GM18499 (cell line): ENCODE results near the gene MLPH.

Source experiments
- ATAC-seq: cut with Tn5 transposase; IDR thresholded peaks from one replicate; pipeline ENCODE4 v1.9.1; 2021; ENCODE audit warnings: moderate number of reproducible peaks; ENCODE audit not compliant: insufficient read depth, unreplicated experiment

Gene MLPH, protein sequence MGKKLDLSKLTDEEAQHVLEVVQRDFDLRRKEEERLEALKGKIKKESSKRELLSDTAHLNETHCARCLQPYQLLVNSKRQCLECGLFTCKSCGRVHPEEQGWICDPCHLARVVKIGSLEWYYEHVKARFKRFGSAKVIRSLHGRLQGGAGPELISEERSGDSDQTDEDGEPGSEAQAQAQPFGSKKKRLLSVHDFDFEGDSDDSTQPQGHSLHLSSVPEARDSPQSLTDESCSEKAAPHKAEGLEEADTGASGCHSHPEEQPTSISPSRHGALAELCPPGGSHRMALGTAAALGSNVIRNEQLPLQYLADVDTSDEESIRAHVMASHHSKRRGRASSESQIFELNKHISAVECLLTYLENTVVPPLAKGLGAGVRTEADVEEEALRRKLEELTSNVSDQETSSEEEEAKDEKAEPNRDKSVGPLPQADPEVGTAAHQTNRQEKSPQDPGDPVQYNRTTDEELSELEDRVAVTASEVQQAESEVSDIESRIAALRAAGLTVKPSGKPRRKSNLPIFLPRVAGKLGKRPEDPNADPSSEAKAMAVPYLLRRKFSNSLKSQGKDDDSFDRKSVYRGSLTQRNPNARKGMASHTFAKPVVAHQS

DNA sequence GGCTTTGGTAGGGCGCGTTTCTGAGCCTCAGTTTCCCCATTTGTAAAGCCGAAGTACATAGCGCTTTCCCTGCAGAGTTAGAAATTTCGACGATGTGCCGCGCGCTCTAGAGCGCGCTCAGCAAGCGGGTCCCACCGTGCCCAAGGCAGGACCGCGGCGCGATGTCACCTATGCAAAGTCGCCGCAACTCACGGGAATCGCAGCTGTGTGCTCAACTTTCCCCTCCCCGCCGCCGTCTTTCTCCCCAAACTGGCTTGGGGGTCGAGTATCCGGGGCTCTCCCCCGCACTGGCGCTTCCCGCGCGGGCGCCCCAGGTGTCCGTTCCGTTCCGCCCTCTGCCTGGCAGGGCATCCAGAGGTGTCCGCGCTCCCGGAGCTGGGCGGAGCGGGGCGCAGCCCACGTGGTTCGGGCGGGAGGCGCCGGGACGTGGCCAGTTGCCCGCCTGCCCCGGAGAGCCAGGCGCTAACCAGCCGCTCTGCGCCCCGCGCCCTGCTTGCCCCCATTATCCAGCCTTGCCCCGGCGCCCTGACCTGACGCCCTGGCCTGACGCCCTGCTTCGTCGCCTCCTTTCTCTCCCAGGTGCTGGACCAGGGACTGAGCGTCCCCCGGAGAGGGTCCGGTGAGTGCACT lies at the start of gene MLPH:
Gene MLPH, plus strand, starts transcription at position 433 of the 630 bp plus-strand sequence. CDS start 6,176 bp downstream, outside the sequence.
- ATAC-seq = no peak

DNA sequence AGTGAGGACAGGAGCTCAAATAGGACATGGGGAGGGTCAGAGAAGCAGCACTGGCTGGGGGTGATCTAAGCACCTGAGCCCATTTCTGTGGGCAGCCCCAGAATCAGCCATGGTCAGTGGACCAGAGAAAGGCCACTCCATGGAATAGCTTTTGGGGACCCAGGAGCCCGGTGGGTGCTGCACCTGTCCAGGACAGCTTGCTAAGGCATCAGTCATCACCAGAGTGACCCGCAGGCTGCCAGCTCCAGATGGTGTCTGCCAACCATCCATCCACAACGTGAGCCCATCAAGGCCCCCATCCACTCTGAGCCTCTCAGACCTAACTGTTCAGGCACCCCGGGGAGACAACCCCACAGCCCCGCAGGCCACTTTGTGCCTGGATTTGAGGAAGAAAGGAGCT lies 49.5 kb upstream of the MLPH start:
- no peak for ATAC-seq

DNA sequence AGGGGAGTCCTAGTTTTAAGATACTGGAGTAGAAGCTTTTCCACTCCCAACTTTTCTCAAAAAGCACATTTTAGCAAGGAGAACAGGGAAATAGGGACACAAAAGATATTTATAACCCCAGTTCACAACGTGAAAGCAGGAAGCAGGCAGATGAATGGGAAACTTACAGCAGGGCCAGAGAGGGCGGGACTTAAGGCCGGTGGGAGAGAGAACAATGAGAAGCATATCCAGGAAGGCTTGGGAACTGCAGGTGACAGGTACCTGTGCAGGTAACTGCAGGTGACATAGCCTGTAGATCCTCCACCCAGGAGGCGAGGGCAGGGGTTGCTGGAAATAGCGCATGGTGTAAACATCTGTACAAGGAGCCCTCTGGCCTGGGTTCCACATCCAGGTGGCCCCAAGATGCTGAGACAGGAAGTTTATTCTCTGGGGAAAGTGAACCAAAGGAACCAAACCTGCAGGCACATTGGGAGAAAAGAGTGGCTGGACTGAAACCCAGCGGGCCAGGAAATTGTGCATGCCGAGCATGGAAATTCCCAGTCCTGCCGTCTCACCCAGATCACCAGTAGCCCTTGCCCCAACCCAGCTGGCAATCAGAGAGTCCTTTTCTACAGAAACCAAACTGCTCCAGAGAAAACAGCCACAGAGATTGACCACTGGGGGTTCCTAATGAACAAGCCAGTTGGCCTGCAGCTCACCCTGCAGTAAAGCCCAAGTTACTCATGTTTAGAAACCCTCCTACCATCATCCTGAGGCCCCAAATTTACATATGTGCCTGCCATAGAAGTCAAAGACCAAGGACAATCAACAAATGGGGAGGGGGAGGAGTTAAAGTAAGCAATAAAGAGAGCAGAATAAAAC lies 48.7 kb upstream of the MLPH start:
- no peak for ATAC-seq

DNA sequence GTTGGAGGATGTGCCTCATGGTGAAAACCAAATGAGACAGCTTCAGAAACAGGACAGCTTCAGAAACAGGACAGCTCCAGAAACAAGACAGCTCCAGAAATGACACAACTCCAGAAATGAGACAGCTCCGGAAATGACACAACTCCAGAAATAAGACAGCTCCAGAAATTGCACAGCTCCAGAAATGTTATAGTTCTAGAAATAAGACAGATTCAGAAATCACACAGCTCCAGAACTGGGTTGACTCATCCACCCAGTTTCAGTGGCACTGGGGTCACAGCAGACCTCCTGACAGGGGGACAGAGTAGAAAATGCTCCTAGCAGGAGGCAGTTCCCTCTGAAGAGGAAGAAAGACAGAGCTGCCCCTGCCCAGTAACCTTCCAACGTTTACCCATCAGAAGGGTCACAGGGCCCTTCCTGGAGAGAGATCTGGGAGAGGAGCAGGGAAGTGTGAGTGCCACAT lies 46.2 kb upstream of the MLPH start:
- no peak for ATAC-seq

DNA sequence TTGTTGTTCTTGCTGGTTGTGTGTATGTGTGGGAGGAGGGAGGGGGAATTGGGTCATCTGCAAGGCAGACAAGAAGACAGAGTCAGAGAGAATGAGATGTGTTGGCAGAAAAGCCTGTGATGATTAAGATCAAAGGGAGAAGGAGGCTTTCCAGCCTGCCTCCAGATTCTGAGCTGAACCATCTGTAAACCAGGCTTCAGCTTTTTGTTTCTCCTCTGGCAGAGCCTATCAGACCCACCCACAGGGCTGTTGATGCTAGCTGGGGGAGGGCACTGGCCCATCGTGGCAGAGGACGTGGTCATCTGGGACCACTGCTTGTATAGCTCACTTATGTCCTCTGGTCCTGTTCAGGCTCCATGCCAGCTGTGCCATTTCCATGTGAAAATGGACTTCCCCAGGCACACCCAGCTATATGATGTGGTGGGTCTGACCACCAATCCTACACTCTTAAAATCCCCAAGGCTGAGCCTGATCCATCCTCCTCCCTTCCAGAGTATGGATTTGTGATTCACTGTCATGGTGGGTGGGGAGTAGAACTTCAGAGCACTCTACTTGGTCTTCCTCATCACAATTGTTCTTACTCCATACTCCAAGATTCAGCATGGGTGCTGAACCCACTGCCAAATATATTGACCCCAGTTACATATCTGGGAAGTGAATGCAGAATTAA lies 45.3 kb upstream of the MLPH start:
- no peak for ATAC-seq

DNA sequence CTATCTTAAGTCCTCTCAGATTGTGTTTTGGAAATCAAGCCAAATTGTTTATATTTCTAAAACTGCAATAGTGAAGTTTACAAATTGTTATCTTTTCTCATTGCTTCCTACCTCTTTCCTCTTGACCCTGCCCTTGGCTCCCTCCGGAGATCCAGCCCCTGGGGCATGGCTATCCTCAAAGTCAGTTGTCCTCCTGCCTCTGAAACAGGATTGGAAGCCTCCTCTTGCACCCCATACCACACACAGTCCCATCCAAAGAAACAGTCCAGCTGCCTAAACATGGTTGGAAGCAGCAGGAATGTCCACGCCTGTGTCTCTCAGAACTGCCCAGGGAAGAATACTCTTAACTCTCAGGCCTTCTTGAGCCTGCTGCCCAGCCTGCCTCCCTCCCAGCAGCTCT lies 43.0 kb upstream of the MLPH start:
- ATAC-seq = no peak

DNA sequence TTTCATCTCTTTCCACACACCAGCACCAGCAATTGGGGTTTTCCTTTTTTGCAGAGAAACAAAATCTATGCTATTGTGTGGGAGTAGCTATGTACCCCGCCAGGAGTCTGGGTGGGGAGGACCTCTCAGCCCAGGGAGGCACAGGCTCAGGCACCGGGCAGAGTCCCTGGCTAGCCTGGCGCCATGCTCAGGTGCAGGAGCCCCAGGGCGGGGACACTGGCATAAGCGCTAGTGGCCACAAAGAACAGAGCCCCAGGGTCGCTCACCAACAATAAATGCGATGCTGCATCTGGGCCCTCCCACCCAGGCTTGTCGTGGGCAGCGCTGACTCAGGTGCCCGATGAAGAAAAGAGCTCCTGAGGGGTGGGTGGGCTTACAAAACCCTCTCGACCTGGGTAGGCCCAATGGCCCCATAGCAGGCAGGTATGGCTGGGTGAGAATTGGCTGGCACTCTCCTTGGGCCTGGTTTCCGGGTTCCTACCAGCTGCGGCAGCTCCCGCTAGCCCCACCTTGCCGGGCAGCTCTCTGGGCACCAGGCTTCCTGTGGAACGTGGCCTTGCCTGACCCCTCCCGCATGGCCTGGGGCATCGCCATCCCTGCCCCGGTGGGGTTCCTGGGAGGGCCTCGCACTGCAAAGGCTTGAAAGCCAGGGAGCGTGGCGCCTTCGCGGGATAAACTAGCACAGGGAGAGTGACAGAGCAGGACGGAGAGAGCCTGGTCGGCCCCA lies 41.3 kb upstream of the MLPH start:
- no peak for ATAC-seq

DNA sequence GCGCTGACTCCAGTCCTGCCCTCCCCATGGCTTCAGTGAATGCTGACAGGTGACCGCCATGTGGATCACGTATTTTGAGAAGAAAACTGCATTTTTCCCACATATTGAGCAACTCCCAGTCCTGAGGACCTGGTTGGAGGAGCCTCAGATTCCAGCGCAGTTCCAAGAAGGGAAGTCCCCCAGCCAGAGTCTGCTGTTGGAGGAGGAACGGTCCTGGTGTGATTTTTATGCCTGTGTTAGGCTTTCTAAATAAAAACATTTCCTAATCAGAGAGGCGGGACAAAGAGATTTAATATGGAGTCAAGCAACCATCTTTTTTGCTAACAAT lies 40.7 kb upstream of the MLPH start:
- no peak for ATAC-seq

DNA sequence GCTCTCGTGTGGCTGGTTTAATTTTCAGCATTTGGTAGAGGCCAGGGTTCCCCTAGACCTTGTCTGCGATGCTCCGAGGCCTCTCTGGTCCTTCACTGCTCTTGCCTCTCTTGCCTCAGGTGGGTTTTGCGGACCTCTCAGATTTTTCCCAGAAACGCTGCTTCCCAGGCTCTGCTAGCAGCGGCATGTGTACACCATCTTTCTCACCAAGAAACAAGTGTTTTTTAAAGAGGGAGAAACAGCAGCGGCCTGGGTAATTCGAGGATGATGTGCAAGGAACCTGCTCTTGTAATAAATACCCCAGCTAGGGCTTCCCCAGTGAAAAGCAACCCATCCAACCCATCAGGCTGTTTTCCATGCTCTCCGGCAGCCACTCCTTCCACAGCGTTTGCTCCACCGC lies 39.6 kb upstream of the MLPH start:
- no peak for ATAC-seq

DNA sequence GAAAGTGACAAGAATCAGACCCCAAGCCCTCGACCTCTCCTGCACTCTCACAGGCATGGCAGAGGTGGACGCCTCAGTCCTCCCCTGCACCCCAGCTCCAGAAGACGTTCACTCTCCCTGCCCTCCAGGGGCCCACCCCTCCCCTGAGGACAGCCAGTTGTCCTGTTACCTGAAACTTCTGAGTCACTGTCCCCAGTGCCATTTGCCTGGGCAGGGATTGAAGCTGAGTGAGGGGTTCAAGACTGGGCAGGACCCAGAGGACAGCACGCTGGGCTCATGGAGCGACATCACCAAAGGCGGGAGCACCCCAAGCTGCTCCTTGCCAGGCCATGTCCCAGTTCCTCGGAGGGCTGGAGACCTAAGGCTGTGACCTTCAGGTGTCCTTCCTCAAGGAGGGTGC lies 38.9 kb upstream of the MLPH start:
- ATAC-seq = no peak

DNA sequence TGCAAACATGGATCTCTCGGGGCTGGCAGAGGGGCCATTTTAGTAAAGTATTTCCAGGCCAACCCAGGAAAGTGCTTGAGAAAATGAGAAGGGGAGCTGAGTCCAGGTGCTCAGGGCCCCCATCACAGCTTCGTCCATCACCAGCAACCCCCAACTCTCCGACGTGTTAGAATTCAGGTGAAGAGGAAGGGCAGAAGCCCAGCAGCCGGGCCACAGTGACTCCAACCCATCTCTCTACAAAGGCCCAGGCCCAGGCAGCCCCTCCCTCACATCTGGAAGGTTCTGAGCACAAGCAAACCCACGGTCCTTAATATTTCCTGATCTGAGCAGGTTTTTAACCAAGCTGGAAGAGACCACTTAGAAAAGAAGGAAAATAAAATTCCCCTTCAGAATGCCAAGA lies 38.4 kb upstream of the MLPH start:
- ATAC-seq = no peak

DNA sequence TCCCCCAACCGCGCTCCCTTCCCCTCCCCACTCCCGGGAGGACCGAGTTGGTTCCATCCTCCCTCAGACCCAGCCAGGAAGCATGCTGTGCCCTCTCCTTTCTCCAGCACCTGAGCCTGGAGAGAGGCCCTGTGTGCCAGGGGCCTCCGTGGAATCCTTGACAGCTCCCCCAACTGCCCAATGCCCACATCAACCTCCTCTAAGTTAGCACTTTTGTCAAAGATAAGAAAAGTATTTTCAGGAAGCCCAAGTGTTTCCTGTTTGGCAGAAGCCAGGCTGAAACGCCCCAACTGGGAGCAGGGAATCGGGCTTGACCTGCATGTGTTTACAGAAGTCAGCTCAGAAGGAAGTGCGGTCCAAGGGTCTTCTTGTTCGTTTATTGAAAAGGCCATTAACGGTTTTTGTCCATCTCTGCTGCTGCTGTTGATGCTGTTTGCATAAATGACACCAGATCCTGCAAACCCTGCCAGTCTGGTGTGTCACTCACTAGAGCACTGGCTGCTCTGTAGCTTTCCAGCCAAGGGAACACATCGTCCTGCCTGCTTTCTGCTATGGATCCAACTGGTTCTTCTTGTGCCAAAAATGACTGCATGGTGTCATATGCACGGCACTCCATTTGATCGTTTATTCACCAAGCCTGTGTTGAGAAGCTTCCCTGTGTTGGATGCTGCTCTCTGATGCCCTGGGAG lies 37.7 kb upstream of the MLPH start:
- no peak for ATAC-seq

DNA sequence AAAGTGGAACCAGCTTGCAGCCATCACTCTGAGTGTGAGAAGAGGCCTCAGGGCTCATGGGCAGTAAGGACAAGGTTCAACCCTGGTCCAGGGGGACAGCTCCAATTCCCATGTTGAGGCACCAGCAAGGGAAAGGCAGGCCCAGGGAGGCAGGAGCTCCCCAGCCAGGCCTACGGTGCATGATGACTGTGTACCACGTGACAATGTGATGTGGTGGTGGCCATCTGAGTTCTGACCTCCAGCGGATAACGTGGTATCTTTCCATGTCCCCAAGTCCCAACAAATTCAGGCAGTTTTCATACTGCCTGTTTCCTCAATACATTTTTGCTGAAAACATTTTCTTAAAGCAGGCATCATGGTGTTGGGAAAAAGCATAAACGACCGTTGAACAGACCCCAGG lies 36.9 kb upstream of the MLPH start:
- no peak for ATAC-seq

DNA sequence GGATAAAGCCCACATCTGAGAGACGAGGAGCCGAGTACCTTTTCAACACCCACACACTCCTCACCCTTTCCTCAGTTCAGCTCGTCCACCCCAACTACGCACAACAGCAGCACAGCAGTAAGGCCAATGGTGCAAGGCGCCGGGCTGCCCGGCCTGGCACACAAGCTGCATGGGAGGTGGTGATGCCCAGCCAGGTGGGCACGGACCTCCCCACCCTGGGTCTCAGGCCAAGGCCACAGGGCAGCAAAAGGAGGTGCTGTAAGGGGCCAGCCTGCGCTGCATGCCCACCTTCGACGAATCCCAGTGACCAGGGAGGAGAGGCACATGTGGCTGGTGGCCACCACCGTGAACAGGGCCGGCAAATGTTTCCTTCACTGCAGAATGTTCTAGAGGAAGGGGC lies 36.5 kb upstream of the MLPH start:
- no peak for ATAC-seq

DNA sequence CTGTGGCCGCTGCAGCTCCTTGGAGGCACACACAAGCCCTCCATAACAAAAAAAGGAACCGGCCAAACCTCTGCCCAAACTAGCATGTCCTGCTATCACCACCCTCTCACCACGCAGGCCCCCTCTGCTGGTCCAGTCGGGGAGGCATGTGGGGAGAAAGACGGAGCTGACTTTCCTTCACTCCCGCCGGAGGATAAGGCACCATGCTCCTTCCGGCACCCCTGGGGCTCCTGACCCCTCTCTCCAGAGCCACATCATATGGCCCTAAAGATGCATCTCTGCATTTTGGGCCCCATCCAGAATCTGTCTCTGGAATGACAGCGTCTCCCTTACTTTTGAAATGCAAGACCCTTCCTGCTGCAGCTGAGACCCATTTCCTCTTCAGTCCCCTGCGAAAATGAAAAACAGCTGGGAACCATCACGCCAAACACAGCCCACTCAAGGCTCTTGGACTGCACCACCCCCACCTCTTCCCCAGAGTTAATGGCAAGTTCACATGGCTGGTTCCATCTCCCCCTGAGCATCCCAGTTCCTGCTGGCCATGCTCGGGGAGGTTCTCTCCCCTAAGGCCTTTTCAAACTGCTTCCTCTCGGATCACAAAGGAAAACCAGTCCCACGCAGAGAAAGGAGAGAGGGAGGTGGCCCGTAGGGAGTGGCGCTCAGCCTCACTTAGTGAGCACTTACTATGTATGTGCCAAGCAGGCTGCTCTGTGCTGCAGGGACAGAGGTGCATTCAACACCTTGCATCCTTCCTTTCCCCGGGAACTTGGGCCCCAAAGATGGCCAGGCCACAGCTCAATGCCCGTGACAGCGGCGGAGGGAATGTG lies 35.2 kb upstream of the MLPH start:
- no peak for ATAC-seq

DNA sequence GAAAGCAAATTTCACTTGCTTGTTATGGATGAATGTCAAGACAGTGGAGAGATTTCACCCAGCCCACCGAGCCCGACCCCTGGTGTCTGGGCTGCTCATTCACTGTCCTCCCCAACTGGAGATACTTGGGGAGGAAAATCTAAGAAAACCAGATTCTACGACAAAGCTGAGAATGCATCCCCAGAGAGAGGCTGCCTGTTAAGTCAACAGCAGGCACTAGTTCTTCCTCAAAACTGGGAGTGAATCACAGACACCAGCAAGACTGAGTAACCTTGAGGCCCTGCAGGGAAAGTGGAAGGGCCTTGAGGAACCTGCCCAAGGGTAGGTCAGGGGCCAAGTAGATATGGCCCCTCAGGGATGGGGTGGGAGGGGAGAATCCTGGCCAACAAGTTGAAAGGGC lies 34.2 kb upstream of the MLPH start:
- no peak for ATAC-seq

DNA sequence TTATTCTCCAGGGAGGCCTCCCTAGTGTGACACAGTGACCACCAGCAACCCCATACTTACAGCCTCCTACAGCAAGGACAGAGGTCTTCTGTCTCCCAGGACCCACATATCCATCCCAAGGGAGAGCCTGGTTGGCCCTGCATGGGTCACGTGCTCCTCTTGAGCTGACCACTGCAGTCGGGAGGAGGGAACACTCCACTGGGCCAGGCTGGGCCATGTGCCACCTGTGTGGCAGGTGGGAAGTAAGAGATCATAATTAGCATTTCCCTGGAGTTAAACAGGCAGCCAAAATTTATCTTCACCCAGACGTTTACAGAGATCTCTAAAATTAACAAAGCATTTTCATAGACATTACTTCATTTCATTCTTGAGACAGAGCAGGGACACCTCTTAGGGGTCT lies 33.4 kb upstream of the MLPH start:
- ATAC-seq = no peak

DNA sequence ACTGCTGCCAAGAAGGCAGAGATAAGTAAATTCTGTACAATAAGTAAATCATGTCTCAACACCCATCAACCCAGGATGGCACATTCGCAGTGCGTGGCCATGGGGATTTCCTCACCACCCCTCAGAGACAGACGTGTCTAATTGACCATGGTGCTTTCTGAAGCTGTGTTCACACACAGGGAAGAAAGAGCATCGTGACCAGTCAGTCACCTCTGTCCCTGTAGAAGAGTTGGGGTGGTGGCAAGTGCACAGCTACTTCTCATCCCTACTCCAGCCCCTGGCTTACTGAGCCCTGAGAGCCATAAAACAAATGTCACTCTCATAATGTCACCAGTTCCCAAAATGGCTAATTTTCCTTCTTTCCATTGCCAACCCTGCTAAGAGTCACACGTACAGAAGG lies 31.3 kb upstream of the MLPH start:
- no peak for ATAC-seq
